Measurements from ENCODE around the gene PLD6.

Gene PLD6

DNA sequence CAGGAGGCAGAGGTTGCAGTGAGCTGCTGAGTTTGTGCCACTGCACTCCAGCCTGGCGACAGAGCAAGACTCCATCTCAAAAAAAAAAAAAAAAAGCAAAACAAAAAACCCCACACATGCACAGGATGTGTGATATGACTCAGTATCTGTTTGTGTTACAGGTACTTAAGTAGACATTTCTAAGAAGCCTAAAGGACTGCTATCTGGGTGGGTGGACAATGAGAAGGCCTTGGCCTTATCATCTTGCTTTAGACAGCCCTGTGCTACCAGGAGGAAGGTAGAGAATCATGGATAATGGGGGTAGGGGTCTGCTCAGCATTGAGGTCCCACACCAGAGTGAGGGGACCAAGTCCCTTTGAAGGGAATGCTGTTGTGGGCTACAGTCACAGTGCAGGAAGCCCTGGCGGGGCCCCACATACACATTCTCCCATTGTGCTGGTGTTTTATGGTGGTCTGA is 26.7 kb downstream of the PLD6 start:
- no peak overlapping the region for H3K4me3 ChIP-seq (ENCODE audit: low read depth, low read length)
- CTCF ChIA-PET = interaction anchor here (0.9 kb wide), 1 partner anchor 182 kb away, joined by 4 read pairs; no protein-coding TSS in a partner anchor
- POLR2A ChIA-PET = no interaction called here
- DNase-seq (ENCODE audit: low read depth, low spot score) = no peak
- TF ChIP-seq, protein P1, sequence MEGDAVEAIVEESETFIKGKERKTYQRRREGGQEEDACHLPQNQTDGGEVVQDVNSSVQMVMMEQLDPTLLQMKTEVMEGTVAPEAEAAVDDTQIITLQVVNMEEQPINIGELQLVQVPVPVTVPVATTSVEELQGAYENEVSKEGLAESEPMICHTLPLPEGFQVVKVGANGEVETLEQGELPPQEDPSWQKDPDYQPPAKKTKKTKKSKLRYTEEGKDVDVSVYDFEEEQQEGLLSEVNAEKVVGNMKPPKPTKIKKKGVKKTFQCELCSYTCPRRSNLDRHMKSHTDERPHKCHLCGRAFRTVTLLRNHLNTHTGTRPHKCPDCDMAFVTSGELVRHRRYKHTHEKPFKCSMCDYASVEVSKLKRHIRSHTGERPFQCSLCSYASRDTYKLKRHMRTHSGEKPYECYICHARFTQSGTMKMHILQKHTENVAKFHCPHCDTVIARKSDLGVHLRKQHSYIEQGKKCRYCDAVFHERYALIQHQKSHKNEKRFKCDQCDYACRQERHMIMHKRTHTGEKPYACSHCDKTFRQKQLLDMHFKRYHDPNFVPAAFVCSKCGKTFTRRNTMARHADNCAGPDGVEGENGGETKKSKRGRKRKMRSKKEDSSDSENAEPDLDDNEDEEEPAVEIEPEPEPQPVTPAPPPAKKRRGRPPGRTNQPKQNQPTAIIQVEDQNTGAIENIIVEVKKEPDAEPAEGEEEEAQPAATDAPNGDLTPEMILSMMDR (IDR thresholded peaks at IDR 0.05; ENCODE audit: insufficient read depth, low read length, missing control alignments) = no peak

DNA sequence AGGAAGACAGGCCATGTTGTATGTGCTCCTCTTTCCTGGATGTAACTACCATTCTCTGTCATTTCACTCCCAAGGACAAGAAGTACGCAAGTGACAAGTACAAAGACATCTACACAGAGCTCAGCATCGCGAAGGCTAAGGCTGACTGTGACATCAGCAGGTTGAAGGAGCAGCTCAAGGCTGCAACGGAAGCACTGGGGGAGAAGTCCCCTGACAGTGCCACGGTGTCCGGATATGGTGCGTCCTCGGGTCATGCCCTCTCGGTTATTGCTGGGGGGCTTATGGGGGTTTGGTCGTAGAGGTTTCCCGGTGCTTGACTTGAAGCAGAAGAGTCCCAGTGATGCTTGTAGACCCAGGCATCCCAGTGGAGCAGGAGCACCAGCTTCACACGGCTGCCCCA is 29.0 kb downstream of the PLD6 start:
- DNase-seq (ENCODE audit: low read depth, low spot score) = no peak
- TF ChIP-seq, protein P1 (IDR thresholded peaks at IDR 0.05; ENCODE audit: insufficient read depth, low read length, missing control alignments) = no peak
- CTCF ChIA-PET = interaction anchor here (1.2 kb wide), 1 partner anchor 12 kb away, joined by 4 read pairs; no protein-coding TSS in a partner anchor
- POLR2A ChIA-PET = no interaction called here
- no peak overlapping the region for H3K4me3 ChIP-seq (ENCODE audit: low read depth, low read length)

- TF ChIP-seq, protein P1 (IDR thresholded peaks at IDR 0.05; ENCODE audit: insufficient read depth, low read length, missing control alignments) = no peak
- no peak for DNase-seq (ENCODE audit: low read depth, low spot score)
- ChIA-PET POLR2A (no interaction called here), CTCF (interaction anchor here (0.6 kb wide), 1 partner anchor 176 kb away, joined by 3 read pairs; no protein-coding TSS in a partner anchor)
- no peak overlapping the region for H3K4me3 ChIP-seq (ENCODE audit: low read depth, low read length)
Observed at GRCh38 chr17:17176341-17176740, 29.8 kb downstream of the PLD6 start.

DNA sequence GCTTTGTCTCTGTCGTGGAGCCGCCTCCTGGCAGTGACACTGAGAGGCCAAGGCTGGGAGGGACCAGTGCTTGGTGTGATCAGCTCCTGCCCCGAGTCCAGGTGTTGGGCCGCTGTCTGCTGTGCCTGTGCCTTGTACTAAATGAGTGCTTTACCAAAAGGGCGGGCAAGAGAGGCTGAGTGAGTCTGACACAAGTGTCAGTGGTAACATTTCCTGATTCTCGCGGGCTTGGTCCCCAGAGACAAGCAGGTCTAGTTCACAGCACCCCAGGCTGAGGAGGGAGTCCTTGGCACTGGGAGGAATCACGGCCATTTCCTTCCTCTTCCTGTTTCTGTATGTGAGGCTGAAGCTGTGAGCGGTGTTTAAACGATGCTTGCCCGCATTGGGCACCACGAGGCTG is 30.2 kb downstream of the PLD6 start:
- DNase-seq (ENCODE audit: low read depth, low spot score) = no peak
- POLR2A ChIA-PET = no interaction called here
- CTCF ChIA-PET = interaction anchor here (0.6 kb wide), 1 partner anchor 175 kb away, joined by 3 read pairs; no protein-coding TSS in a partner anchor
- TF ChIP-seq, protein P1 (IDR thresholded peaks at IDR 0.05; ENCODE audit: insufficient read depth, low read length, missing control alignments) = no peak
- H3K4me3 ChIP-seq (ENCODE audit: low read depth, low read length) = no peak overlapping the region

DNA sequence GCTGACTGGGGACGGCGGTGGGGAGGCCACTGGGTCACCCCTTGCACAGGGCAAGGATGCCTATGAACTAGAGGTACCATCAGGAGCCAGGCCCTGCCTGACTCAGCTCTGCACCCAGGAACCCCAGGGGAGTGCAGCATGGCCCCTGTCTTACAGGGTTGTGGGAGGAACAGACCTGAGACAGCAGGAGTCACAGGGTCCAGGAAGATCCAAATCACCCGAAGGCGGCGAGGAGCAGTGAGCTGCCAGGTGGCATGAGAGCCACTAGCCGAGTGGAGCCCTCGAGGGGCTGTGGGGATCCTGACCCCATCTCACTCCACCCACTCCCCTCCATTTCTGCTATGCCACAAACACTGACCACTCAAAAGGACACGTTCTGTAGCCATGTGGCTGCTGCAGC is 30.8 kb downstream of the PLD6 start:
- H3K4me3 ChIP-seq (ENCODE audit: low read depth, low read length) = no peak overlapping the region
- DNase-seq (ENCODE audit: low read depth, low spot score) = no peak
- TF ChIP-seq, protein P1 (IDR thresholded peaks at IDR 0.05; ENCODE audit: insufficient read depth, low read length, missing control alignments) = no peak
- ChIA-PET POLR2A (no interaction called here), CTCF (interaction anchor here (2.3 kb wide), 1 partner anchor 177 kb away, joined by 6 read pairs; no protein-coding TSS in a partner anchor)

- no peak overlapping the region for H3K4me3 ChIP-seq (ENCODE audit: low read depth, low read length)
- no peak for DNase-seq (ENCODE audit: low read depth, low spot score)
- TF ChIP-seq, protein P1 (IDR thresholded peaks at IDR 0.05; ENCODE audit: insufficient read depth, low read length, missing control alignments) = no peak
- POLR2A ChIA-PET = no interaction called here
- CTCF ChIA-PET = interaction anchor here (0.6 to 2.3 kb wide), 5 partner anchors 8 to 176 kb away, joined by 3 to 6 read pairs (median 4); no protein-coding TSS in a partner anchor
Observed at GRCh38 chr17:17173921-17174320, 32.2 kb downstream of the PLD6 start.
